Stimulated activated effector memory CD8-positive, alpha-beta T cell treated with anti-CD3 and anti-CD28 coated beads, Interleukin-12 subunit alpha, Interleukin-12 subunit beta, amount 100 ng/mL, for 72 hours (primary cell): ENCODE data around the gene WBP2NL.
"Not testable (repeated sequence)": the region's sequence is repeated elsewhere in the genome, so short reads cannot be mapped to it uniquely, and the experiment has no call there.

Experiments
- ATAC-seq: fragments of 150-1000 bp; cut with Tn5 transposase; 2 replicates; pipeline ENCODE4 v1.10.0; 2021
- DNase-seq, 2 donors: peaks; one replicate each; pipeline ENCODE4 v3.0.0; 2021 to 2022; ENCODE audit warnings: low spot score in 2 of 2
- H3K27ac Mint-ChIP-seq: one replicate; pipeline ENCODE4 v1.8.0; 2022; ENCODE audit warnings: mild to moderate bottlenecking, mixed read lengths
- H3K36me3 Mint-ChIP-seq: one replicate; pipeline ENCODE4 v1.8.0; 2022; ENCODE audit warnings: mild to moderate bottlenecking, mixed read lengths
- H3K4me1 Mint-ChIP-seq: one replicate; pipeline ENCODE4 v1.8.0; 2022; ENCODE audit warnings: mixed read lengths
- H3K4me3 Mint-ChIP-seq: one replicate; pipeline ENCODE4 v1.8.0; 2022; ENCODE audit warnings: mild to moderate bottlenecking, mixed read lengths
- H3K9me3 Mint-ChIP-seq: one replicate; pipeline ENCODE4 v1.8.0; 2022; ENCODE audit warnings: mixed read lengths

WBP2NL gene

DNA sequence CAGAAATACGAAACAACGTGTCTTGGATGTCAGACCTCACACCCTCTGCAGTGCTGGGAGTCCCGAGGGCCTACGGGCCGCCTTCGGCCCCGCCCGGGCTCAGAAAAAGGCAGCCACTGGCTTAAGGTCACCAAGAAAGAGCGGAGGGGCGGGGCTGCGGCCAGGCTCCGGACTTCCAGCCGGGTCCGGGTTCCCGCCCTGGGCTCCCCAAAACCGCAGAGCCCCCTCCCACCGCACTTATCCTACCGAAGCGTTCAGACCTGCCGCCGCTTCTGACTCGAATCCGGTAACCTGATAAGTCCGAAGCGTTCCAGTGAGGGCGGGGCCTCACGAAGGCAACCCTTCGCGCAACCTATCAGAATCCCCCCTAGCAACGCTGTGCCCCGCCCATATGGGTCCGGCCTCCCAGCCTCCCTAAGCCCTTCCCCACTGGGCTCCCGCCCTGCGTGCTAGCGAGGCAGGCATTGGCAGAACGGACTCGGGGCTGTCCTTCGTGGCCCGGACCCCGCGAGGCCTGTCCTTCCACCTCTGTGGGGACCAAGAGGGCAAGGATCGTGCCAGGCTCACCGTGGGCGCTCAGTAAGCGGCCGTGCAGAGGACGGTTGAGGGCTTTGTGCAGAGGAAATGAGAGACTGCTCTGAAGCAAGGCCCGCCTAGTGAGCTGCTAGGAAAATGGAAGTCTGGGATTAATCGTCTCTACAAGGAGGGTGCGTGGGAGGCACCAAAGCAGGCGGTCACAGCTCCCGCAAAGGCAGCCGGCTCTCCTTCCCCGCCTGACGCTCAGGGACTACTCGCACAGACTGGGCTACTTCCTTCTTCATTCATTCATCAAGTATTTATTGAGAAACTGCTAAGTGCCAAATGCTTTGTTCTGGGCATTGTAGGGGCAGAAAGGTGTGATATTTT, 72.2 kb downstream of the WBP2NL start, which contains the start of gene NAGA:
TSS of gene NAGA (minus strand) at position 296 of the 906 bp plus-strand sequence. CDS start 515 bp downstream, outside the sequence.
- H3K27ac Mint-ChIP-seq, result peak within 1 kb of the TSS; percentile 93
- DNase-seq (peak; percentile 81 to 96), ATAC-seq (peak; percentile 97)
- H3K4me1 Mint-ChIP-seq, result peaks cover 40% of the 10 kb centered on the region
- H3K36me3 Mint-ChIP-seq, result peaks cover 13% of the 10 kb centered on the region
- H3K4me3 Mint-ChIP-seq, result peak within 1 kb of the TSS; percentile 88
- no peaks in the 10 kb centered on the region for H3K9me3 Mint-ChIP-seq

DNA sequence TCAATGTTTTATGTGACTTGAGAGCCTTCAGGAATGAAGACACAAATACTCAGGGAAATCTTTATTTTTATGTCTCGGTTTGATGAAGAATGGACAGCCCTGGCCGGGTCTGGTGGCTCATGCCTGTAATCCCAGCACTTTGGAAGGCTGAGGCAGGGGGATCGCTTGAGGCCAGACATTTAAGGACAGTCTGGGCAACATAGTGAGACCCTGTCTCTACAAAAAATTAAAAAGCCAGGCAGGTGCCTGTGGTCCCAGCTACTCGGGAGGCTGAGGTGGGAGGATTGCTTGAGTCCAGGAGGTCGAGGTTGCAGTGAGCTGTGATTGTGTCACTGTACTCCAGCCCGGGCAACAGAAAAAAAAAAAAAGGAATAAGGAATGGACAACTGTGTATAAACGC, 72.9 kb downstream of the WBP2NL start:
- not testable (repeated sequence) for DNase-seq, H3K9me3 Mint-ChIP-seq, ATAC-seq
- peak overlapping the region; percentile 93 for H3K27ac Mint-ChIP-seq
- H3K4me3 Mint-ChIP-seq, result peak overlapping the region; percentile 88
- peaks cover 13% of the 10 kb centered on the region for H3K36me3 Mint-ChIP-seq
- peaks cover 40% of the 10 kb centered on the region for H3K4me1 Mint-ChIP-seq

DNA sequence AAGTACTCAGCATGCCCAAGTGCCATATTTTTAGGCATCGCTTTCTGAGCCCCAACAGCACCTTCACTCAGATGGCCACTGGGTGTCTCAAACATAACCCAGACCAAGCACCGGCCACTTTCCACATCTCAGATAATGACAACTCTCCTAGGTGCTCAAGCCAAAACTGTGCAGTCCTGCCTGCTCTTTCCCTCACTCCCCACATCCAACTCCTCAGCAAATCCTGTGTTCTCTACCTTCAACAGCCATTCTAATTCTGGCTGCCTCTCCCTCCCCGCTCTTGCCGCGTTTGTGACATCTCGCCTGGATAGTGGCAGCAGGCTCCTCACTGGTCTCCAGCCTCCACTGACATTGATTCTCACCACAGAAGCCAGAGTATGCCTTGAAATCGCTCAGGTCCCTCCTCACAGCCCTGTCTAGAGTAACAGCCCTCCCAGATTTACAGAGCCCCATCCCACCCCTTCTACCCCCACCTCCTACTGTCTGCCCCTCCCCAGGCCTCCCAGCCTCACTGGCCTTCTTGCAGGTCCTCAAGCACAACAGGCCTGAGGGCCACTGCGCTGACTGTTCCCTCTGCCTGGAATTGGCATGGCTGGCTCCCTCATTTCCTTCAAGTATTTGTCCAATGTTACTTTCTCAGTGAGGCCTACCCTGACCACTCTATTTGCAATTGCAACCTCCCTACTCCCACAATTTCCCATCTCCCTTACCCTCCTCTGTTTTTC, 74.2 kb downstream of the WBP2NL start:
- Mint-ChIP-seq H3K4me3 (peak overlapping the region; percentile 59), H3K4me1 (peaks cover 33% of the 10 kb centered on the region), H3K9me3 (no peaks in the 10 kb centered on the region), H3K36me3 (peaks cover 7% of the 10 kb centered on the region), H3K27ac (peak overlapping the region; percentile 89)
- DNase-seq (no peak), ATAC-seq (no peak)

DNA sequence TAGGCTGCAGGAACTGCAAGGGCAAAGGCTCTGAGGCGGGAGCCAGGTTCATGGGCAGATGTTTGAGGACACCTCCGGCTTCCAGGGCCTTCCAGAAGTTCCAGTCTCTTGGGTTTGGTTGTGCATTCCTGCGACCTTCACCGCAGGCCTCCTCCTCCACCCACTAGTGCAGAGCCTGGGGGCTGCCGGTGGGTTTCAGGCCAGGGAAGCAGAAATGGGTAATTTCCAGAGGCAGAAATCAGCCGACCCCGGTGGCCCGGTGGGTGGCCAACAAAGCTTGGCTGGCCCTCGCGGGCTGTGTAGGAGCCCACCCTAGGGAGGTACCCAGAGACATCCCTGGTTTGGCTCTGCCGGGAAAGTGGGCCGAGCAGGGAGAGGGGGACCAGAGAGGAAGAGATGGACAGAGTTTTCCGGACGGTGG, 75.0 kb downstream of the WBP2NL start:
- Mint-ChIP-seq H3K4me3 (peak overlapping the region; percentile 59), H3K27ac (peak overlapping the region; percentile 89), H3K9me3 (no peaks in the 10 kb centered on the region), H3K36me3 (peaks cover 7% of the 10 kb centered on the region), H3K4me1 (peaks cover 37% of the 10 kb centered on the region)
- no peak for DNase-seq
- no peak for ATAC-seq

DNA sequence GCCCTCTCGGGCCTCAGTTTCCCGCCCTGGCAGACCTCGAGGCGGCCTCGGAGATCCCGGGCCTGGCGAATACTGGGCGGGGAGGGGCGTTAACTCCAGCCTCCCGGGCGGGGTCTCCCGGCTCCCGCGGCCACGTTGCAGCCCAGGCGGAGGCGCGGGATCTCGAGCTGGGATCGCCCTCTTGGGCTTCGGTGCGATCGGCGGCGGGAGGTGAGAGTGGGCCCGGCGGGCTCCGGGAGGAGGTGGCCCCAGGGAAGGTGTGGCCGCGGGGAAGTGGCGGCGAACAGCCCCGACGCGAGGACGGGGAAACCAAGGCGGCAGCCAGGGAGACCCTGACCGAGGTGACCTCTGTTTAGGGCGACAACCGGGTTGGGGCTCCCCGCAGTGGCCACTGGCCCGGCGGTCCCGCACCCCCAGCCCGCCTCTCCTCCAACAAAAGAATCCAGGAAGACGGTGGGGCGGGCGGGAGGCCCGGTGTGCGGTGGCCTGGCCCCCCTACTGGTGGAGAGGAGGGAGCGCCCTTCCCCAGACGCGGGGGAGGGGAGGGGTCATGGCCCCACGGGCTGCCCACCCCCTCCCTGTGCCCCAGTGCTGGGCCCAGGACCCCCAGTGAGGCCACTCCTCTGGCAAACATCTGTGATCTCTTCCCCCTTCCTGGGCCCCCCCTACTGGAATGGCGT, 75.7 kb downstream of the WBP2NL start, which contains the start of gene PHETA2:
TSS of gene PHETA2 (plus strand) at position 117 of the 680 bp plus-strand sequence. CDS start 3,046 bp downstream, outside the sequence.
- H3K36me3 Mint-ChIP-seq, result peaks cover 11% of the 10 kb centered on the region
- peak; percentile 40 to 74 for DNase-seq
- H3K4me1 Mint-ChIP-seq, result peaks cover 44% of the 10 kb centered on the region
- H3K27ac Mint-ChIP-seq, result peak within 1 kb of the TSS; percentile 89
- ATAC-seq, result no peak
- peak within 1 kb of the TSS; percentile 59 for H3K4me3 Mint-ChIP-seq
- no peaks in the 10 kb centered on the region for H3K9me3 Mint-ChIP-seq

DNA sequence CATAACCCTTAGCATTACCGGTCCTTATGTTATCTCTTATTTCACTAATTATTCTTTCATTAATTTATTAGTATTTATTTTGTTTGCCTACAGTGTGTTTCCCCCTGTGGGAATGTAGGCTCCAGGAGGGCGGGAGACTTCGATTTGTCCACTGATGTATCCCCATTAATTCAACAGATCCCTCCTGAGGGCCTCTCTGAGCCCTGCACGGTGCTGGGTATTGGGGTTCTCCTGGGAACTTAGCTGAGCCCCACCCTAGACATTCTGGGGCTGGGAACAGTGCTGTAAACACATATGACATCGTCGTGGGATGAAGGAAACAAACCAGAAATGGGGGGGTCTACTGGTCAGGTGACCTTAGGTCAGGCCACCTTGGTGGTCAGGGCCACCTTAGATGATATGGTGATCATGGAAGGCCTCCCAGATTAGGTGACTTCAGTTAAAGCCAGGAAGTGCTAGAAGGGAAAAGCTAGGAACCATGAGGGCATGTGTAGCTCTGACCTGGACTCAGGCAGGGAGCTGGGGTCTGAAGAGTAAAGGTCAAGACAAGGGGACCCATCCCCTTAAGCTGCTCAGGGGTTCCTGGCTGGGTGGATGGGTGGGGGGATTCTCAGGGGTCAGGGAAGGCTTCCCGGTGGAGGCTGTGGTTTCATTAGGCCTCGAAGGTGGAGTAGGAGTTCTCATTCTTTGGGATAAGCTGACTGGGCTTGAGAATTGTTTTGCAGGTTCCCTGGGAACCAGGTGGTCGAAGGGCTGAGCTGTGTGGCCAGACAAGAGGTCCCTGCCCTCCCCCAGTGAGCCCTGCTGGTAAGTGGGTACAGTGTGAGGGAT, 76.5 kb downstream of the WBP2NL start:
- H3K4me3 Mint-ChIP-seq, result peak overlapping the region; percentile 59

DNA sequence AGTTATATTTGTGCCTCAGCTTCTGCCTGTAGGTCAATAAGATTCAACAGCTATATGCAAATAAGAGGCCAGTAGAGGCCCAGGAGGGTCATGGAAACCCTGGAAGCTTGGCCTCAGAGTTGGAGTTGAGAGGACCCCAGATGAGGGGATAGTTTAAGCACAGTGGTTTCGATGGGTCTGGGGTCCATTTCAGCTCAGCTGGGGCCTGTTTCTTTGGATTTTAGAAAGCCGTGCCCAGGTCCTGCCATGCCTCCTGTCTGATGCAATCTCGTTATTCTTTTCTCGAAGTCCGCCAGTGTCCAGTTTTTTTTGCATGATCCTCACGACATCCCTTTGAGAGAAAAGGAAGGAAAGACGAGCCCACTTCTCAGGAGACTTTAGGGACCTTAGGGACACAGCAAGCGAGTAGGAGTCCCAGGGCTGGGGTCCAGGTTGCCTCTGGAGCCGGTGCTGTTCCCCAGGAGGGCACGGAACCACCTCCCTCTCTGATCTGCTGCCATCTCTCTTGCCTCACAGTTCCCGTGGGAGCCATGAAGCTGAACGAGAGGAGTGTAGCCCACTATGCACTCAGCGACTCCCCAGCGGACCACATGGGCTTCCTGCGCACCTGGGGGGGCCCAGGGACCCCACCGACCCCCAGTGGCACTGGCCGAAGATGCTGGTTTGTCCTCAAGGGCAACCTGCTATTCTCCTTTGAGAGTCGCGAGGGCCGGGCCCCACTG, 78.3 kb downstream of the WBP2NL start:
- ATAC-seq (no peak), DNase-seq (no peak)
- Mint-ChIP-seq H3K4me3 (no peak overlapping the region), H3K4me1 (peaks cover 32% of the 10 kb centered on the region), H3K9me3 (no peaks in the 10 kb centered on the region), H3K27ac (no peak overlapping the region), H3K36me3 (peaks cover 22% of the 10 kb centered on the region)

More for the DNA sequence above, 76.5 kb downstream of the WBP2NL start:
- no peak for ATAC-seq
- Mint-ChIP-seq H3K36me3 (peaks cover 19% of the 10 kb centered on the region), H3K27ac (peak overlapping the region; percentile 89), H3K9me3 (no peaks in the 10 kb centered on the region), H3K4me1 (peaks cover 42% of the 10 kb centered on the region)
- no peak for DNase-seq

DNA sequence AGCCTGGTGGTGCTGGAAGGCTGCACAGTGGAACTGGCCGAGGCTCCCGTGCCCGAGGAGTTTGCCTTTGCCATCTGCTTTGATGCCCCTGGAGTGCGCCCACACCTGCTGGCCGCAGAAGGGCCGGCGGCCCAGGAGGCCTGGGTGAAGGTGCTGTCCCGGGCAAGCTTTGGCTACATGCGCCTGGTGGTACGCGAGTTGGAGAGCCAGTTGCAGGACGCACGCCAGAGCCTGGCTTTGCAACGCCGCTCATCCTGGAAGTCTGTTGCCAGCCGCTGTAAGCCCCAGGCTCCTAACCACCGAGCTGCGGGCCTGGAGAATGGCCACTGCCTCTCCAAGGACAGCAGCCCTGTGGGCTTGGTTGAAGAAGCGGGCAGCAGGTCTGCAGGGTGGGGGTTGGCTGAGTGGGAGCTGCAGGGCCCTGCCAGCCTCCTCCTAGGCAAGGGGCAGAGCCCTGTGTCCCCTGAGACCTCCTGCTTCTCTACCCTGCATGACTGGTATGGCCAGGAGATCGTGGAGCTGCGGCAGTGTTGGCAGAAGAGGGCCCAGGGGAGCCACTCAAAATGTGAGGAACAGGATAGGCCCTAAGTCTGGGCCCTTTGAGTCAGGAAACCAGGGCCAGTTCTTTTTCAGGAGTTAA, 79.0 kb downstream of the WBP2NL start:
- Mint-ChIP-seq H3K4me1 (peaks cover 39% of the 10 kb centered on the region), H3K4me3 (no peak overlapping the region)
- ATAC-seq, result no peak

More for the DNA sequence above, 79.0 kb downstream of the WBP2NL start:
- peaks cover 28% of the 10 kb centered on the region for H3K36me3 Mint-ChIP-seq
- no peaks in the 10 kb centered on the region for H3K9me3 Mint-ChIP-seq
- peak overlapping the region; percentile 100 for H3K27ac Mint-ChIP-seq
- no peak for DNase-seq
